B cell (primary cell): ENCODE results near the gene DPYD. TPM values are rescaled to one million over a fixed set of nuclear protein-coding genes. Genes with fewer than 3 reads are reported as not detected.

ENCODE experiments used
- ATAC-seq: fragments of 200-7000 bp; cut with Tn5 transposase; one replicate; pipeline ENCODE4 v1.10.0; 2021; ENCODE audit warnings: low read depth, mild to moderate bottlenecking, moderate number of reproducible peaks, moderate library complexity
- CTCF ChIA-PET: fragments of 350-600 bp; sonication (Branson Sonifier 250); formaldehyde crosslinking; loops from one replicate; lab custom pipeline; 2021; ENCODE audit warnings: antibody characterized with exemption, inconsistent platforms; lab: Charles Lee
- POLR2A ChIA-PET: fragments of 350-600 bp; sonication (Branson Sonifier 250); formaldehyde crosslinking; loops from one replicate; lab custom pipeline; 2021; ENCODE audit warnings: antibody characterized with exemption; lab: Charles Lee
- DNase-seq: peaks from one replicate; pipeline ENCODE4 v3.0.0; 2013
- H2AFZ ChIP-seq: 2 replicates; pipeline ENCODE4 v1.6.1; 2012; ENCODE audit warnings: mild to moderate bottlenecking, low read depth, low read length; ENCODE audit not compliant: insufficient read depth, poor library complexity, severe bottlenecking
- H3K27ac ChIP-seq, 2 donors: 1 replicate in 1 of 2; 2 replicates in 1 of 2; pipeline ENCODE4 v1.5.1; 2012 to 2013; ENCODE audit warnings: low read length in 2 of 2, mild to moderate bottlenecking in 2 of 2, moderate library complexity in 1 of 2
- H3K27me3 ChIP-seq, 4 experiments: fragments of 200-600 bp in 1 of 4; sonication (generic) in 1 of 4; replicated peaks in 1 of 4; 1 replicate in 2 of 4; 2 replicates in 2 of 4; pipeline versions ENCODE4 v1.6.1 to v1.7.0; 2013 to 2016; ENCODE audit warnings: low read length in 3 of 4, mild to moderate bottlenecking in 2 of 4, mixed read lengths in 1 of 4, moderate library complexity in 1 of 4; ENCODE audit not compliant: insufficient read depth in 4 of 4, control insufficient read depth in 3 of 4; ENCODE audit errors: control extremely low read depth in 1 of 4
- H3K36me3 ChIP-seq, 2 experiments: replicated peaks in 1 of 2; 1 replicate in 1 of 2; 2 replicates in 1 of 2; pipeline versions ENCODE4 v1.6.1 to v1.7.1; 2013; ENCODE audit warnings: low read length in 1 of 2; ENCODE audit not compliant: insufficient read depth in 2 of 2, control insufficient read depth in 1 of 2; ENCODE audit errors: control extremely low read depth in 1 of 2, extremely low read depth in 1 of 2
- H3K4me1 ChIP-seq, 2 donors: fragments of 200-600 bp in 1 of 2; sonication (generic) in 1 of 2; 1 replicate in 1 of 2; 2 replicates in 1 of 2; pipeline versions ENCODE4 v1.5.1 to v1.6.1; 2013 to 2017; ENCODE audit warnings: low read length in 2 of 2; ENCODE audit not compliant: control insufficient read depth in 2 of 2, insufficient read depth in 2 of 2
- H3K4me2 ChIP-seq: replicated peaks from 2 replicates; pipeline ENCODE3; 2012; ENCODE audit warnings: mild to moderate bottlenecking, low read depth, low read length; ENCODE audit not compliant: poor library complexity, severe bottlenecking
- H3K4me3 ChIP-seq, 5 experiments: fragments of 200-600 bp in 1 of 5; sonication (generic) in 1 of 5; 1 replicate in 3 of 5; 2 replicates in 2 of 5; pipeline versions ENCODE4 v1.5.1 to v1.7.0; 2011 to 2016; ENCODE audit warnings: low read length in 4 of 5, mild to moderate bottlenecking in 4 of 5, low read depth in 2 of 5, control low read depth in 1 of 5, moderate library complexity in 1 of 5; ENCODE audit not compliant: insufficient read depth in 1 of 5; ENCODE audit errors: control extremely low read depth in 1 of 5, extremely low read depth in 1 of 5
- H3K79me2 ChIP-seq: fragments of 200-600 bp; sonication (generic); one replicate; pipeline ENCODE4 v1.6.0; 2016; ENCODE audit warnings: low read length; ENCODE audit not compliant: control insufficient read depth, insufficient read depth
- H3K9ac ChIP-seq: fragments of 200-600 bp; sonication (generic); 2 replicates; pipeline ENCODE4 v1.6.1; 2017; ENCODE audit warnings: mild to moderate bottlenecking, low read length, moderate library complexity
- H3K9me3 ChIP-seq, 3 donors: one replicate each; pipeline versions ENCODE4 v1.6.1 to v1.7.1; 2013; ENCODE audit warnings: low read length in 2 of 3; ENCODE audit not compliant: control insufficient read depth in 2 of 3, insufficient read depth in 1 of 3; ENCODE audit errors: control extremely low read depth in 1 of 3
- H4K20me1 ChIP-seq: 2 replicates; pipeline ENCODE4 v1.6.0; 2012; ENCODE audit warnings: mild to moderate bottlenecking, low read length; ENCODE audit not compliant: insufficient read depth, control insufficient read depth, poor library complexity, severe bottlenecking
- H3K27ac Mint-ChIP-seq: one replicate; pipeline ENCODE4 v1.8.0; 2021; ENCODE audit warnings: mixed read lengths
- H3K27me3 Mint-ChIP-seq: one replicate; pipeline ENCODE4 v1.8.0; 2021; ENCODE audit warnings: mixed read lengths
- H3K4me1 Mint-ChIP-seq: one replicate; pipeline ENCODE4 v1.8.0; 2021; ENCODE audit warnings: mixed read lengths
- H3K4me3 Mint-ChIP-seq: one replicate; pipeline ENCODE4 v1.8.0; 2021; ENCODE audit warnings: mixed read lengths
- H3K9me3 Mint-ChIP-seq: one replicate; pipeline ENCODE4 v1.8.0; 2022; ENCODE audit warnings: mixed read lengths; ENCODE audit not compliant: insufficient read depth
- EZH2 ChIP-seq: IDR thresholded peaks from 2 replicates; pipeline ENCODE4 v1.6.1; 2012; ENCODE audit warnings: borderline replicate concordance, low read depth, mild to moderate bottlenecking, moderate library complexity, low read length; ENCODE audit not compliant: insufficient read depth, poor library complexity, severe bottlenecking
- WGBS: methylation state at CpG from one replicate; pipeline ENCODE4 v1.1.5; 2013; ENCODE audit warnings: missing lambda C conversion rate; ENCODE audit not compliant: insufficient coverage; 5-methylcytosine and 5-hydroxymethylcytosine counted together
- intact Hi-C: fragments of 100-400 bp; cut with micrococcal nuclease; formaldehyde crosslinking; loops from one replicate; pipeline ENCODE4 v1.10.0; 2022
- polyA plus RNA-seq: library from polyadenylated mRNA; depleted of rRNA; stranded (reverse); fragments of >200 nt; gene quantifications from 2 replicates; pipeline ENCODE4 v1.2.3, GENCODE V29; 2012
- total RNA-seq, 2 donors: library from RNA; stranded (reverse); fragments of 120-200 nt in 1 of 2; gene quantifications; 1 replicate in 1 of 2; 2 replicates in 1 of 2; pipeline versions ENCODE4 v1.2.3 to v1.2.4, GENCODE V29; 2013 to 2022
- TF ChIP-seq, protein P1 (sequence below): fragments of 200-600 bp; IDR thresholded peaks from one replicate; pipeline ENCODE4 v1.8.0; 2022; ENCODE audit warnings: antibody characterized with exemption, mild to moderate bottlenecking

Gene DPYD
- total and polyA plus RNA-seq, 2 donors (not counting 1 experiment from before 2014, with no cell fraction given) = 4.2 to 19.0 TPM

DNA sequence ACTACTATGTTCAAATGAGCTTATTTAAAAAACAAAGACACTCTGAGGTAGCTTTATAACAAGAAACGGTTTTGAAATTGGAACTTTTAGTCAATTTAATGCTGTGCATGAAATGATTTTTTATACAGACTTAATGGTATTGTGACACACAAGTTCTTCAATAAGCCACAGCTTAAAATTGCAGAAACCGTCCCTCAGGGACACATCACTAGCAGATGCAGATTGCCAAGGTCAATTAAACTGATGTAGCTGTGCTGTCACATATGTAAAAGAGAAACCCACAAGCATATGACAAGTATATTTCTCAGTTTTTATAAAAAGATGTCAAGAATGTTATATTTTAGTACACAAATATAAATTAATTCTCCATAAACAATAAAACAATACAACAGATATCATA, 366.9 kb downstream of the DPYD start:
- DNase-seq = no peak
- Histone ChIP-seq H3K9ac (no peak overlapping the region), H3K9me3 (peaks cover 0 to 4% (median 1%) of the 10 kb centered on the region in 3 donors), H3K36me3 (peaks cover 0 to 4% of the 10 kb centered on the region in 2 experiments), H2AFZ (no peak overlapping the region), H3K27ac (no peak overlapping the region), H3K27me3 (no peaks in the 10 kb centered on the region), H3K79me2 (no peaks in the 10 kb centered on the region), H3K4me3 (no peak overlapping the region), H3K4me2 (no peak overlapping the region), H3K4me1 (no peaks in the 10 kb centered on the region), H4K20me1 (no peaks in the 10 kb centered on the region)
- ChIA-PET POLR2A (no interaction called here), CTCF (no interaction called here)
- Mint-ChIP-seq H3K27ac (no peak overlapping the region), H3K27me3 (no peaks in the 10 kb centered on the region), H3K9me3 (peaks cover 2% of the 10 kb centered on the region), H3K4me3 (no peak overlapping the region), H3K4me1 (no peaks in the 10 kb centered on the region)
- TF ChIP-seq, protein P1, sequence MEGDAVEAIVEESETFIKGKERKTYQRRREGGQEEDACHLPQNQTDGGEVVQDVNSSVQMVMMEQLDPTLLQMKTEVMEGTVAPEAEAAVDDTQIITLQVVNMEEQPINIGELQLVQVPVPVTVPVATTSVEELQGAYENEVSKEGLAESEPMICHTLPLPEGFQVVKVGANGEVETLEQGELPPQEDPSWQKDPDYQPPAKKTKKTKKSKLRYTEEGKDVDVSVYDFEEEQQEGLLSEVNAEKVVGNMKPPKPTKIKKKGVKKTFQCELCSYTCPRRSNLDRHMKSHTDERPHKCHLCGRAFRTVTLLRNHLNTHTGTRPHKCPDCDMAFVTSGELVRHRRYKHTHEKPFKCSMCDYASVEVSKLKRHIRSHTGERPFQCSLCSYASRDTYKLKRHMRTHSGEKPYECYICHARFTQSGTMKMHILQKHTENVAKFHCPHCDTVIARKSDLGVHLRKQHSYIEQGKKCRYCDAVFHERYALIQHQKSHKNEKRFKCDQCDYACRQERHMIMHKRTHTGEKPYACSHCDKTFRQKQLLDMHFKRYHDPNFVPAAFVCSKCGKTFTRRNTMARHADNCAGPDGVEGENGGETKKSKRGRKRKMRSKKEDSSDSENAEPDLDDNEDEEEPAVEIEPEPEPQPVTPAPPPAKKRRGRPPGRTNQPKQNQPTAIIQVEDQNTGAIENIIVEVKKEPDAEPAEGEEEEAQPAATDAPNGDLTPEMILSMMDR = no peak
- no peak for TF ChIP-seq EZH2
- intact Hi-C loops = no loop called here
- no CpG with 5 or more reads among the region's 2 CpGs for WGBS
- ATAC-seq = no peak

DNA sequence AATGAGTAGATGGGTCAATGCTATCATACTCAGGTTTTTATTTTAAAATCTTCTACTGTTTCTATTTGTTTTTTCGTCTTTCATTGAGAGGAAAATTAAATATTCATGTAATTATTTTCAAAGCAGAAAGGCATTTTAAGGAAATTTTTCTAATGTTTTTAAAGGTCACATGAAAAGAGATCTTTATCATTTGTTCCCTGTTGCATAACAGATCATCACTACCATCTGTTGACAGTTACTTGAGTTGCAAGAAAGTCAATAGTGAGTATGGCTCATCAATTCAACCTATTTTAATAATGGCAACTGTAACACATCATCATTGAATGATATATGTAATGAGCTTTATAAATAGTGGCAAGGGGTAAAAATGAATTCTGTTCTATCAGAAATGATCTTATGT, 369.7 kb downstream of the DPYD start:
- Mint-ChIP-seq H3K4me3 (no peak overlapping the region), H3K27ac (no peak overlapping the region), H3K4me1 (no peaks in the 10 kb centered on the region), H3K27me3 (no peaks in the 10 kb centered on the region), H3K9me3 (no peaks in the 10 kb centered on the region)
- peaks cover 0 to 4% of the 10 kb centered on the region in 2 experiments for H3K36me3 ChIP-seq
- ChIA-PET CTCF (no interaction called here), POLR2A (no interaction called here)
- no peak overlapping the region for H3K4me2 ChIP-seq
- DNase-seq (no peak), ATAC-seq (no peak)
- H3K4me1 ChIP-seq = no peaks in the 10 kb centered on the region
- no CpG with 5 or more reads among the region's 1 CpG for WGBS
- TF ChIP-seq, protein P1 = no peak
- no peak for TF ChIP-seq EZH2
- H3K27ac ChIP-seq = no peak overlapping the region
- no peaks in the 10 kb centered on the region for H3K9me3 ChIP-seq
- H2AFZ ChIP-seq = no peak overlapping the region
- no peaks in the 10 kb centered on the region for H4K20me1 ChIP-seq
- no peaks in the 10 kb centered on the region for H3K79me2 ChIP-seq
- no peaks in the 10 kb centered on the region for H3K27me3 ChIP-seq
- no peak overlapping the region for H3K4me3 ChIP-seq
- intact Hi-C loops = no loop called here
- H3K9ac ChIP-seq = no peak overlapping the region
